Right lobe of liver (tissue), 6 donors: ENCODE data around the gene PCGF5. TPM values are rescaled to one million over a fixed set of nuclear protein-coding genes. Genes with fewer than 3 reads are reported as not detected.

Source experiments
- ATAC-seq, 4 donors: fragments of 200-7000 bp; cut with Tn5 transposase; one replicate each; pipeline ENCODE4 v1.9.1; 2020; ENCODE audit warnings: mild to moderate bottlenecking in 4 of 4, moderate library complexity in 4 of 4
- DNase-seq, 3 donors: peaks; one replicate each; pipeline ENCODE4 v3.0.0-alpha.2; 2020
- H3K27ac ChIP-seq, 3 donors: fragments of 200-600 bp; one replicate each; pipeline ENCODE4 v1.8.0; 2022
- H3K27me3 ChIP-seq, 2 donors: fragments of 200-600 bp; one replicate each; pipeline ENCODE4 v1.8.0; 2022
- H3K36me3 ChIP-seq, 4 donors: fragments of 200-600 bp; sonication (generic) in 1 of 4; one replicate each; pipeline versions ENCODE4 v1.5.1 to v1.8.0; 2017 to 2022; ENCODE audit warnings: control low read depth in 1 of 4
- H3K4me1 ChIP-seq, 4 donors: fragments of 200-600 bp; sonication (generic) in 1 of 4; one replicate each; pipeline versions ENCODE4 v1.5.1 to v1.8.0; 2017 to 2022; ENCODE audit warnings: control low read depth in 1 of 4
- H3K4me3 ChIP-seq, 3 donors: fragments of 200-600 bp; one replicate each; pipeline ENCODE4 v1.8.0; 2022
- H3K9me3 ChIP-seq, 4 donors: fragments of 200-600 bp; sonication (generic) in 1 of 4; one replicate each; pipeline versions ENCODE4 v1.5.1 to v1.8.0; 2017 to 2022; ENCODE audit warnings: control low read depth in 1 of 4
- POLR2A ChIP-seq: fragments of 450-650 bp; IDR thresholded peaks from one replicate; pipeline ENCODE4 v1.6.1; 2017; ENCODE audit warnings: antibody characterized with exemption, mild to moderate bottlenecking
- WGBS: methylation state at CpG from one replicate; pipeline ENCODE4 v1.1.6; 2018; ENCODE audit warnings: low coverage, low lambda C conversion rate; ENCODE audit not compliant: insufficient coverage; ENCODE audit errors: missing lambda C conversion rate; 5-methylcytosine and 5-hydroxymethylcytosine counted together
- intact Hi-C, 2 donors: fragments of 100-400 bp; cut with DNase I; formaldehyde crosslinking; loops; one replicate each; pipeline versions ENCODE4 v1.11.2 to v1.14.1; 2022
- total RNA-seq, 6 experiments: library from RNA; depleted of rRNA in 2 of 6; stranded (reverse); fragments of >200 nt in 2 of 6; fragmentation: NEBNext Ultra II Directional in 3 of 6; extraction: Animal tissue kit (Norgen Biotek cat#: 25700) in 3 of 6; gene quantifications; one replicate each; pipeline versions ENCODE4 v1.1.0 to v1.2.4, GENCODE V29; 2016 to 2023
- TF ChIP-seq, protein P1 (sequence below), 4 donors: fragments of 200-600 bp in 3 of 4; fragments of 450-650 bp in 1 of 4; IDR thresholded peaks; one replicate each; pipeline versions ENCODE4 v1.5.1 to v1.8.0; 2016 to 2022; ENCODE audit warnings: antibody characterized with exemption in 4 of 4, mild to moderate bottlenecking in 2 of 4
- donor health status: DM: no; HTN: yes; CAD: no.
- donor health status: DM: no; HTN: no; CAD: no.
- donor health status: DM: no; HTN: no; CAD: no.
- donor health status: DM: no; HTN: yes; CAD: no.
- donor health status: DM: no; HTN: yes; CAD: no.

The PCGF5 gene
- total RNA-seq, 6 experiments from 2014 or later = 25.6 to 30.9 (median 30.0) TPM

DNA sequence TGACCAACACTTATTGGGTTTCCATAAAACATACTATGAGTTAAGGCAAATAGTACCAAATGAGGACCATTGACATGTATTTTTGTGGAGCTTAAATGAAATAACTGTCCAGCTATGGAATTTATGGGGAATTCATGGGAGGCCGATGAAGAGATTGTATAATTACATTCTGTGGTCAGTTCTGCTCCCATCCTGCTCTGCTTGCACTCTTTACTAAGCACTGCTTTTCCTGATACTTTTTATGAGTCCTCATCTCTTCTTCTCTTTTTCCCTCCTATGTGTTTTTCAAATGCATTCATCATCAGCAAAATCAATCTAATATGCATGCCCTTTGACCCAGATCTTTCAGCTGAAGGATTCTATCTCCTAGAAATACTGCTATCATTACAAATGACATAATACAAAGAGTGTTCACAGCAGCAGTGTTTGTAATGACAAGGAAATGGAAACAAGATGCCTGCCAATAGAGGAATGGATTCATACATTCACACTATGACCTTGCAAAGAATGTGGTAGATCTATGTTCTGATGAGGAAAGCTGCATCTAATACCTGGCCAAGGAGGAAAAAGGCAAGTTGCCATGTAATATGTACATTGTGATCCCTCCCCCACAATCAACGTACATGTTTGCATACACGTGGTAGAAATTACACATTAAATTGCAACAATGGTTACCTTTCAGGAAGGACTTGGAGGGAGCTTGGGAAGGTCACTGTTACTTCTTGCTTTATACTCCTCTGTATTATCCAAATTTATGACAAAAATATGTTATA, 73.9 kb downstream of the PCGF5 start:
- intact Hi-C loops = no loop called here
- H3K27ac ChIP-seq = no peak overlapping the region
- ATAC-seq (no peak), DNase-seq (no peak)
- 50% methylated on average over 3 of the region's 3 CpGs for WGBS
- no peaks in the 10 kb centered on the region for H3K9me3 ChIP-seq
- no peaks in the 10 kb centered on the region for H3K36me3 ChIP-seq
- TF ChIP-seq, protein P1, sequence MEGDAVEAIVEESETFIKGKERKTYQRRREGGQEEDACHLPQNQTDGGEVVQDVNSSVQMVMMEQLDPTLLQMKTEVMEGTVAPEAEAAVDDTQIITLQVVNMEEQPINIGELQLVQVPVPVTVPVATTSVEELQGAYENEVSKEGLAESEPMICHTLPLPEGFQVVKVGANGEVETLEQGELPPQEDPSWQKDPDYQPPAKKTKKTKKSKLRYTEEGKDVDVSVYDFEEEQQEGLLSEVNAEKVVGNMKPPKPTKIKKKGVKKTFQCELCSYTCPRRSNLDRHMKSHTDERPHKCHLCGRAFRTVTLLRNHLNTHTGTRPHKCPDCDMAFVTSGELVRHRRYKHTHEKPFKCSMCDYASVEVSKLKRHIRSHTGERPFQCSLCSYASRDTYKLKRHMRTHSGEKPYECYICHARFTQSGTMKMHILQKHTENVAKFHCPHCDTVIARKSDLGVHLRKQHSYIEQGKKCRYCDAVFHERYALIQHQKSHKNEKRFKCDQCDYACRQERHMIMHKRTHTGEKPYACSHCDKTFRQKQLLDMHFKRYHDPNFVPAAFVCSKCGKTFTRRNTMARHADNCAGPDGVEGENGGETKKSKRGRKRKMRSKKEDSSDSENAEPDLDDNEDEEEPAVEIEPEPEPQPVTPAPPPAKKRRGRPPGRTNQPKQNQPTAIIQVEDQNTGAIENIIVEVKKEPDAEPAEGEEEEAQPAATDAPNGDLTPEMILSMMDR (IDR thresholded peaks at IDR 0.05) = no peak
- no peak for TF ChIP-seq POLR2A
- no peak overlapping the region for H3K4me3 ChIP-seq
- H3K27me3 ChIP-seq = no peaks in the 10 kb centered on the region
- peaks cover 0 to 4% (median 0%) of the 10 kb centered on the region in 4 donors for H3K4me1 ChIP-seq

DNA sequence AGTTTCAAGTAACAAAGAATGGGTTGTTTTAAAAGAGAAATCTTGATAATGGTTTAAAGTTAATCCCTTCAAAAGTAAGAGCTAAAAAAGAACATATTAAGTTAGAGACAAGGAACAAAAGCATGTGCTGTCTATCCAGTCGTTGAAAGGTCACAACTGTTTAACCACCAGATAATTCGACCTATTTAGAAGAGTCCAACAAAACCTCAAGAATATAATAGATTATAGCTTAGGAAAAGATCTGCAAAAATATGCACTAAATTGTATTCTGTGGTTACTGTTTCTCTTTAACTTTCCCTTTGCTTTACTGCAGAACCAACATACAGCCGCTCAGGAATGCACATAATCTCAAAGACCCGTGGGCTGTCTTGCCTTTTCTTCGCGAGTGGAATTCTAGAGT, 74.9 kb downstream of the PCGF5 start:
- ATAC-seq (no peak), DNase-seq (no peak)
- H3K27me3 ChIP-seq = no peaks in the 10 kb centered on the region
- H3K36me3 ChIP-seq = no peaks in the 10 kb centered on the region
- H3K4me3 ChIP-seq = no peak overlapping the region
- H3K9me3 ChIP-seq = no peaks in the 10 kb centered on the region
- TF ChIP-seq POLR2A = no peak
- TF ChIP-seq, protein P1 (IDR thresholded peaks at IDR 0.05) = no peak
- peaks cover 0 to 4% (median 0%) of the 10 kb centered on the region in 4 donors for H3K4me1 ChIP-seq
- 79% methylated on average over 6 of the region's 6 CpGs for WGBS
- no peak overlapping the region for H3K27ac ChIP-seq
- intact Hi-C loops = no loop called here

DNA sequence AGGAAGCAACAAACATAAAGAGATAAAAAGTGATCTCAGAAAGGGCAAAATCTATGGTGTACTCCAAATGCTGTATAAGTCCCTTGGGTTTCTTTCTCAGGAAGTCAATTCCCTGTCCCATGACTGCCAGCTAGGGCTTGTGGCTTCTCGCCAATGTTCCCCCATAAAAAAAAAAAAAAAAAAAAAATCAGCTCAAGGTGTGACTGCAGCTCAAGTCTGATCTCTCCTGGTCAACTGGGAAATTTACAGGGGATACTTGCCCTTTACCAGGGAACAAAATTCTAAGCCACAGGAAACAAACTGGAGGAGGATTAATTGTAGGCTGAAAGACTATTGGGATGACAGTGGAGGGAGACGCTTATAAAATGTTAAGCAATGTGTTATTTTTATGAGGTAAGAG, 76.0 kb downstream of the PCGF5 start:
- no peak for DNase-seq
- TF ChIP-seq, protein P1 (IDR thresholded peaks at IDR 0.05) = no peak
- no peak for TF ChIP-seq POLR2A
- Histone ChIP-seq H3K4me3 (no peak overlapping the region), H3K27me3 (no peaks in the 10 kb centered on the region), H3K36me3 (no peaks in the 10 kb centered on the region), H3K4me1 (peaks cover 0 to 4% (median 0%) of the 10 kb centered on the region in 4 donors), H3K27ac (no peak overlapping the region), H3K9me3 (no peaks in the 10 kb centered on the region)
- WGBS = 47% methylated on average over 2 of the region's 2 CpGs
- ATAC-seq = no peak
- intact Hi-C loops = no loop called here

DNA sequence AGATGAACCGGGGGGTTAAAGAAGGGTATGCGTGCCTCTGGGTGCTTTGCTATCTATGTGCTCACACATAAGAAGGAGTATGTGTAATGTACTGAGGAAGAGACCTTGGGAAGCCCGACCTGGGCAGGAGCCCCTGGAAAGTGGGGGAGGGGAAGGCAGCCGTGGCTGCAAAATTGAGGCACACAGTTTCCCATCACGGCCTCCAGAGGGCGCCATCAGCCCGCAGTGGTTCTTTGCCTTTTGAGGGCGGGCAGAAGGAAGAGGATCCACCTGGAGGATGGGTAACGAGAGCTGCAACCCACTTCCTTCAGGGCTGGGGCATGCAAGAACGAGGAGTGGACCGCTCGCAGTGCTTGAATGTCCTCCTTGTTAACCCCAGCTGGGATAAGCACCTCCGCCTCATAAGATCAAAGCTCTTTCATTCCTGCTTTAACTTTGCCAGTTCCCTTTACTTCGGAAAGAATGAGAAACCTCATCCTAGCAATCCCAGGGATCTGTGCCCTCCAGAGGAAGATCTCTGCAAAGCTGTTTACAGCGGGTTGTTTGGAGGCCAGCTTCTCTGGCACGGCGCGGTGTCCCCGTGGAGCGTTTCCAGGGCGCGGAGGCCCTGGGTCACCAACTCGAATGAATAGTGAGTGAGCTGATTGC, 77.9 kb downstream of the PCGF5 start:
- TF ChIP-seq POLR2A = no peak
- TF ChIP-seq, protein P1 (IDR thresholded peaks at IDR 0.05) = peak; percentile 90 to 97 (median 95)
- intact Hi-C loops = no loop called here
- Histone ChIP-seq H3K27me3 (no peaks in the 10 kb centered on the region), H3K36me3 (no peaks in the 10 kb centered on the region), H3K9me3 (no peaks in the 10 kb centered on the region), H3K27ac (no peak overlapping the region), H3K4me3 (peak overlapping the region; percentile 17 to 49 (median 37)), H3K4me1 (peaks cover 0 to 4% (median 0%) of the 10 kb centered on the region in 4 donors)
- ATAC-seq (peak; percentile 98 to 99 (median 98)), DNase-seq (peak; percentile 70 to 79 (median 78))
- 7% methylated on average over 15 of the region's 23 CpGs for WGBS
